ENCODE results near the gene CHL1. TPM values are rescaled to one million over a fixed set of nuclear protein-coding genes. Genes with fewer than 3 reads are reported as not detected.

Gene CHL1
- total RNA-seq, 1 donor from 2014 or later, result 19.0 TPM

DNA sequence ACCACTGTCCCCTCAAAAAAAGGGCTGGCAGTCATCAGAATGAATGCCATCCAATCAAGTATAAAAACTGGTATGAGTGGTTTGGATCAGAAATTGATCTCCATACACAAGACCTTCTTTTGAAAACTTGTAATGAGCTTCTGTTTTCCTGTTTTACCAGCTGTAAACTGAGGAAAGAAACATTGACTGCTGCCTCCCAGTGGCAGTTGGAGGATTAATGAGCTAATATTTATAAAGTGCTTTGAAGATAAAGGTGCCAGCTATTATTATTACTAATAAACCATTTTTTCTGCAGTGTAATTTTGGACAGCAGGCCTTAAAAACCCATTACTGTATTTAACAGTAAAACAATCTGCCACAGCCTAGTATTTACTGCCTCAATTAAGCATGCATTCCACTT is 11.4 kb downstream of the CHL1 start:
- no peak for ATAC-seq
- no peak for DNase-seq
- intact Hi-C loops (cut with micrococcal nuclease), result no loop called here

DNA sequence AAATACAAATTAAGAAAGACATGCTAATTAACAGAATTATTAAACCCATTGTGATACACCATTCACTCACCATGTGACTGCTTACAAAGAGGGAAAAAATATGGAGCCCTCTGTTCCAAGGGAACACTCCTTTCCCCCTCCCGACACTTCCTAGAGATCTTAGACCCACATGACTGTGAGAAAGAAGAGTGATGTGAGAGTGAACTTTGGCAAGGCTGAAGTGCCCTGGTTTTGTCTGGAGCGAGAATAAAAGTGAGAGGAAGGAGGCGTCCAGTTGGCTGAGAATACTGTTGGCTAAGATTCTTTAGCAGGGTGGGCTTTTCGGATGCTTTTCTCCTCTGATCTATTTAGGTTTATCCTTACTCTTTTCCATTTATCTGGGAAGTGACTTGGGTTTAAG is 14.1 kb downstream of the CHL1 start:
- DNase-seq, result no peak
- intact Hi-C loops (cut with micrococcal nuclease), result no loop called here

DNA sequence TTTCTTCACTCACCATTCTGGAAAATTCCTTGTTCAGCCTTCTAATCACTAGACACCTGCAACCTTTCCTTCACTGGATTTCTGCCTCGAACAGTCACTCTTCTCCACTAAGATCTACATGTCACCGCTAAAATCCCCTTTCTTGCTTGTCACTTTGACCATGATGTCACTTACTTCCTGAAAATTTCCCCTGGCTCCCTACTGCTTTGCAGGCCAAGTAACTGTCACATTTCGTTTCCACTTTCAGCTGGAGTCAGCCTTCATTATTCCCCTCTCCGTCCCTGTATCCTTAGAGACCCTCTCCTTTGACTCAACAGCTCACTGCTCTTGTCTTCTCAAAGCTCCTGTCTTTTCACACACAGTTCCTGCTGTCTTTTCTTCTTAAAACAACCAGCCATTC is 15.9 kb downstream of the CHL1 start:
- ATAC-seq, result no peak
- DNase-seq, result no peak
- intact Hi-C loops (cut with micrococcal nuclease), result no loop called here

More for the DNA sequence above, 14.1 kb downstream of the CHL1 start:
- ATAC-seq, result no peak

DNA sequence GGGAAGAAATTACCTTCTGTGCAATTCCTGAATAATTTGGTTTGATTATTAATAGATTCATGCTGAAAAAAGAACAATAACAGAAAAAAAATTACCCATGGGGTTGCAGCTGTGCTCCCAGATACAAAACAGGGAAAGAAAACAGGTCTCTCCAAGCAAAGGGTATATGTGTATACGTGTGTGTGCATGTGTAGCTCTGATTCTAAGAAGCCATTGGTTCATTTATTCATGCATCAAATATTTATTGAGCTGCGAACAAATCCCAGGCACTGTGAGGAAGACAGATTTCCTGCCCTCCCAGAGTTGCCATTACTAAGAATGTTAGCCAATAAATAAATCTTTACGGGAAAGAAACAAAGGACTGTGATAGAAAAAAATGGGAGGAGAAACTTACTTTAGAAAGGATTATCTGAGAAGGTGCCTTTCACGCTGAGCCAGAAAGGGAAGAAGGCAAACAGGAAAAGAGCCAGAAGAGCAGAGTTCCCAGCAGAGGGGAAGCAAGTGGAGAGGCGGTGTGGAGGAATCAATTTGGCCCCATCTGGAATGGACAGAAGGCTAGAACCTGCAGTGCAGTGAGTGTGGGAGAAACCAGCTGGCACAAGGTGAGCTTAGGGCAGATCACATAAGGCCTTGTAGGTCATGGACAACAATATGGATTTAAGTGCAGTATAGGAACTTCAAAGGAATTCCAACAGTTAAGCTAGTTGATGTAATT is 20.7 kb downstream of the CHL1 start:
- no peak for DNase-seq
- ATAC-seq, result no peak
- intact Hi-C loops (cut with micrococcal nuclease), result no loop called here

DNA sequence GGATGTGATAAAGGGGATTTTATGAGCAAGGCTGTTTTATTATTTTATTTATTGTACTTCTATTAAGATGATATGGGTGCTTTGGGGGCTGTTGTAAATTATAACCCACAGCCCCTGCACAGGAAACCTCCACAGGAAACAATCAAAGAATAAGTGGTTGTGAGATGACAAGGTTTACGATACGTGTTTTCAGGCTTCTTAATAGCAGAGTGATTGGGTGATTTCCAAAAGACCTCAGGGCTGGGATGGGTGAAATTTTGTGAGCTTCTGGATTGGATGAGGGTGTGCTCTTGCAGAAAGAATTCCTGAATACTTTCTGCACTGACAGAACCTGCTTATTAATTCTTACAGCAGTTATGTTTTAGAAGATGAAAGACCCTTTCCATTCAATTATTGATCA is 21.4 kb downstream of the CHL1 start:
- intact Hi-C loops (cut with micrococcal nuclease), result no loop called here
- ATAC-seq, result no peak
- no peak for DNase-seq

DNA sequence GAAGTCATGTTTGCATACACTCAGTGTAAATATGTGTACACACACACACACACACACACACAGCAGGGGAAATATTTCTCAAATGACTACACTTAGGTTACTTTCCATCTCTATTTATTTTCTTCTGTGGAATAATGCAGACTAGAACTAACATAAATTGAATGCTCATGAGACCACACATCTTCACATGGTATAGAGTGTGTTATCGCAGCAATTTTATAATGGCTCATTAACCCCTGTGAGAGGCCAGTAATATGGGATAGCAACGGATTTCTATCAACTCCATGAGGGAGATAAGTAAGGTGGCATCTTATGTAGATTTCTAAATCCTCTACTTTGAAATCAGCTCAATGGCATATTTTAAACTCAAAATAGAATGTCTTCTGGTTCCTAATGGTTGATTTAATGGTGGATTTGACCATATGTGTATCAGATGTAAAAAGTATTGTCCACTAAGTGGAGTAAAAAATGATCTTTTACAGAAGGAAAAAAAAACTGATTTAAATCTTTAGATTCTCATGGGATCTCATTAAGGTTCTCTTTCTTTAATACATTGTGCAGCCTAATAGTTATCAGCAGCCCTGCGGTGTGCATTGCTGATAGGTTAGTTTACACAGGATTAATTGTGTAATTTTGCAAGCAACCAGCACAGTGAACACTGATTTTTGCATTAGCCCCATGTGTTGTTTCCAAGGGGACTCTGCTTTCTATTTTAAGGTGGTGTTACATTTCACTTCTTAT is 32.0 kb downstream of the CHL1 start:
- DNase-seq (no peak), ATAC-seq (no peak)
- intact Hi-C loops (cut with micrococcal nuclease), result no loop called here

DNA sequence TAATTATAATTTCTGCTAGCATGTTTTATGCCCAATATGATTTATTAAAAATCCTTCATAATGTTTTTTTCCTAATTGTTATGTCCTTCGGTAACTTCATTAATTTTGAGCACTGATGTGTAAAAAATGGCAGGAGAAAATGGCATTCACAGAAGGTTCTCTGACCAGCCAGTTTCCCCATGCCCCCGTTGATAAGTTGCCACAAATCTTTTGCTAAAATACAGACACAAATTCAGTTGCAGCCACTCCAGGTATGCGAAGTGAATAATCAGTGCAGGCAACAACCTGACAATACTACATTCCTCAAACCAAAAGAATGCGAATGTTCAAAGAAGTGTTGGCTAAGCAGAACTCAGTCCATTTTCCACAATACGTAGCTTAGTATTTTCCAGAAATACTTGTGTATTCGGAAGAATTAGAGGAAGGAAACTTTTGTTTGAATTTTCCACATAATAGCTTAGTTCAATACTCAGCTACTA is 32.7 kb downstream of the CHL1 start:
- no peak for ATAC-seq
- intact Hi-C loops (cut with micrococcal nuclease), result no loop called here

DNA sequence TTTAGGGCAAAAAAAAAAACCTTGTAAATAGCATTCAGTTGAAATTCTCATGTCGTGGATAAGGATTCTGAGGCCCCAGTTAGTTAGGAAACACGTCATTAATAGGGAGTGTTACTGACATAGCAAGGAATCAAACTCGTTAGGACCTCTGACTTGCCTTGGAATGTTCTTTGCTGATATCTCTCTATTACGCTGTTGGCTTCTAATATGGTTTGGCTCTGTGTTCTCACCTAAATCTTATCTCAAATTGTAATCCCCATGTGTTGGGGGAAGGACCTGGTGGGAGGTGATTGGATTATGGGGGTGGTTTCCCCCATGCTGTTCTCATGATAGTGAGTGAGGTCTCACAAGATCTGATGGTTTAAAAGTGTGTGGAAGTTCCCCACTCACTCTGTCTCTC is 40.3 kb downstream of the CHL1 start:
- DNase-seq (no peak), ATAC-seq (no peak)
- intact Hi-C loops (cut with micrococcal nuclease), result no loop called here

More for the DNA sequence above, 32.7 kb downstream of the CHL1 start:
- no peak for DNase-seq

DNA sequence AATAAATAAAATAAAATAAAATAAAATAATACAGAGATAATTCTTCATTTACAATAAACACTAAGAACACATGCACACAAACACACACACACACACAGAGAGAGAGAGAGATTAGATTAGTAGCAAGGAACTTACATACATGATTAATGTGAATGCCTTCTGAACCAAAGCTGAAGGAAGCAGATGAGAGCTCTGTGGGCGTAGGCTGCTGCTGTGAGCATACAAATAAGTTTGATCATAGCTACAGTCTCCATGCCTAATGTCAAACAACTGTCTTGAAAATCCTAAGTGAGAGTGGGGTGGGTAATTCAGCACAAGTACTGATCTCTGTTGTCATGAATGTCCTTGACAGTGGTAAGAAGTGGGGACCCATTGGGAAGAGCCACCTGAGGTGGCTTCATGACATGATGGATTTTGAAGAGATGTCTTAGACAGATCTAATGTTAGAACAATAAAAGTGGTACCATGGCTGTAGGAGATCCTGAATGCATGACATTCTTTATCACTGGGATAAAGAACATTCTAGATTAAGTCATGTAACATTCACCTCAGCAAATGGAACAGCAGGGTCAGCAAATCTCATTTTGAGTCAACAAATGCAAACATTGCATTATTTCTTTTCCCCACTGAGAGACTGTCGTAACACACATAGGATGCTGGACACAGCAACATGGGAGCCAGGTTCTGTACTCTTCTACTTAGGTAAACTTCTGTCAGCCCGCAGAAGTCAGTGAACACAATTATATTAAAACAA is 46.2 kb downstream of the CHL1 start:
- no peak for ATAC-seq
- intact Hi-C loops (cut with micrococcal nuclease), result no loop called here
- DNase-seq, result no peak

DNA sequence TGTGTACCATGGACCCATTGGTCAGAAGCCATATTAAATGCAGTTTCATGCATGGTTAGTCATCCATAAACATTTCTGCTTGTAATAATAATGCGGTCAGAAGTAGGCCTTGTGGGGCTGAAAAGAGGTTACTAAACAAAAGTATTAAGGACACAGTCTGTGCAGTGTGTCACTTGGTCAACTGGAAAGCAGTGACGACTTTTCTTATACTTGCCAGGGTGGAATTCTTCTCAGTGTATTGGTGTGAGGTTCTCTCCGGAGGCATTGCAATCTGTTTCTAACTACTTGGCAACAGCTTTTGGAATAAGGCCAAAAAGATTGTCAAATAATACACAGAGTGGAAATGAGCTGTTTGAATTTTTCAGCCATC is 46.8 kb downstream of the CHL1 start:
- DNase-seq, result no peak
- intact Hi-C loops (cut with micrococcal nuclease), result no loop called here
- ATAC-seq, result peak; percentile 45

DNA sequence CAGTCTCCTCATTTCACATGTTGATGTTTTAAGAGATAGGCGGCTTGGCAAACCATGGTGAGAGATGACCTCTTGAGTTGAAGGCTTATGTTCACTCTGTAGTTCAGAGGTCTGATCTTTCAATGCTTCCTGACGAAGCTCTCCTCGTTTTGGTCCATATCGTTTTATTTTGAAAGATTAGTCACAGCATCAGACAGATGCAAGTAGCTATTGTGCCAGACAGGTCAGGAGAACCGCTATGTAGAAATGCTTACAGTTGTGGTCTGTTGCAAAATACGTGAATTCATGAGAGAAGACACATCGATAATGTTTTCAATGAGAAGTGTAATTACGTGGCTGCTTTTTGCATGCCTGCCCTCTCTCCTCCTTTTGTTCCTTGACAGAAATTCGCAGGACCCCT is 47.5 kb downstream of the CHL1 start:
- intact Hi-C loops (cut with micrococcal nuclease), result no loop called here
- ATAC-seq, result no peak
- DNase-seq, result no peak

DNA sequence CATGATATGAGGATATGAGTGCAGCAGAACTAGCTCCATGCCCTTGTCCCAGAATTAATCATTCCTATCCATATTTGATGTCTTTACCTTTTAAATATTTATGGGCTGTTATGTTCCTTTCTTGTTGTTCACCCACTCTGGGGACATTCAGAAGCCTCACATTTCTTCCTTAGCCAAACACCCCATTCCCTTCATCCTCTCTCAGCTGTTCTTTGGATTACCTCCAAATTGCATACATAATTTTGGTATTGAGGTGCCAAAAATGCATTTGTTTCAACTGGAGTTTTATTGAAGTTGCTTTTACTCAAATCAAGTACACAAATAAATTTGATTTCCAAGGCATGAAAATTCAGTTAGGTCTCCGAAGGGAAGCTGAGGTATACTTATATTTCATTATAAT is 51.4 kb downstream of the CHL1 start:
- ATAC-seq (no peak), DNase-seq (no peak)
- intact Hi-C loops (cut with micrococcal nuclease), result no loop called here

DNA sequence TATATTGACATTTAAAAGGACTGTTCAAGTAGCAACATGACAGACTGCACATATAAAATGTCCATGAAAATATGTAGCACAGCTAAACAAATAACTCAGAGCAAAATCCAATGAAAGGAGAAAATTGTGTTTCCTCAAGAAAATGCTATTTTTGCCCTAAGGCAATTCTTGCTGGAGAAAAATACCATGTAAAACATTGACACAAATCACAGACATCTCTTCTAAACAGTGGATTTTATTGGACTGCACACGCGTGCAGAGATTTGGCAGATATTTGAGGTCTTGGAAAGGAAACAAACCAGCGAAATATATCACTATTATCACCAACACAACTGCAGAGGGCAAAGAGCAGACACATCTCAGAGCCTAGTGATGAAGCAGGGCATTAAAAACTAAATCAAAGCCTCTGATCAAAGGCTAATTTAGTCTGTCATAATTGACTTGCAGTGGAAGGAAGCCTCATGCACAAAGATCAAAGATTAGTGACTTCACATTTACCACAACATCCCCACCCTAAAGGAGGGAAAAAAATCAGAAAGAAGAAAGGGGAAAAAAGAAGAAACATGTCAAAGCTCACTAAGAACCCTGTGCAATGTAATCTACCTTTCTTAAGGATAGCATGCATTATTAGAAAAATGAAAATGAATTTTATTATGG is 52.4 kb downstream of the CHL1 start:
- DNase-seq (no peak), ATAC-seq (no peak)
- intact Hi-C loops (cut with micrococcal nuclease), result no loop called here

DNA sequence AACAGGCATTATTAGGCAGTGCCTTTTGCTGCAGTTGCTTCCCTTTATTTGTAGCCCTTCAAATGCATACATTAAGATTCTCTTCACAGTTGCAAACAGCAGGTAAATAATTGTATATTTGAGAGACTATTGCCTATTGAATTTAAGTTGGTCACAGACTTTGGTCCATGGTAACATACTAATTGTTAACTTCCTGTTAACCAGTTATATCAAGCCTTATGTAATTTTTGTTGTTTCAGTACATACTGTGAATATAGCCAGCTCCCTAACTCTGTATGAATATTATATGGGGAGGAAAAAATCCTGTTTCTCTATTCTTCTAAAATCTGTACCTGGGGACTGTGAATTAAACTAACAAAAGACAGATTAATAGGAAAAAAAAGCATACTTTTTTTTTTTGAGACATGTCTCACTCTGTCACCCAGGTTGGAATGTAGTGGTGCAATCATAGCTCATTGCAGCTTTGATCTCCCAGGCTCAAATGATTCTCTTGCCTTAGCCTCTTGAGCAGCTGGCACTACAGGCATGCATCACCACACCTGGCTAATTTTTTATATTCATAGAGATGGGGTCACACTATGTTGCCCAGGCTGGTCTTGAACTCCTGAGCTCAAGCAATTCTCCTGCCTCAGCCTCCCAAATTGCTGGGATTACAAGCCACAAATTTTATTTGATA is 53.2 kb downstream of the CHL1 start:
- intact Hi-C loops (cut with micrococcal nuclease), result no loop called here
- no peak for ATAC-seq
- no peak for DNase-seq

DNA sequence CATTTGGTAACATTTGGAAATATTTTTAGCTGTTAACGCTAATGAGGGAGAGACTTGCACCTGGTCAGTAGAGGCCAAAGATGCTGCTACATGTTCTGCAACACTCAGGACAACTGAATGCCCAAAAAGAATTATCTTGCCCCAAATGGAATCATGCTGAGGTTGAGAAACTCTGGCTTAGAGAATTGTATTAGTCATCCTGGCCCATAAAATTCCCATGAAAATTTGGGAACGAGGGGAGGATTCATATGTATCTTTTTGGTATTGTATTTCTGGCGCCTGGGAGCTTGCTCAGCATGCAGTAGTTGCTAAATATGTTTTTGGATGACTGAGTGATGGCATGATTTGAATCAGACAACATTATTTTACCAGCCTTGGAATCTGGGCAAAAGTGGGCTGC is 59.9 kb downstream of the CHL1 start:
- DNase-seq (no peak), ATAC-seq (no peak)
- intact Hi-C loops (cut with micrococcal nuclease), result no loop called here

DNA sequence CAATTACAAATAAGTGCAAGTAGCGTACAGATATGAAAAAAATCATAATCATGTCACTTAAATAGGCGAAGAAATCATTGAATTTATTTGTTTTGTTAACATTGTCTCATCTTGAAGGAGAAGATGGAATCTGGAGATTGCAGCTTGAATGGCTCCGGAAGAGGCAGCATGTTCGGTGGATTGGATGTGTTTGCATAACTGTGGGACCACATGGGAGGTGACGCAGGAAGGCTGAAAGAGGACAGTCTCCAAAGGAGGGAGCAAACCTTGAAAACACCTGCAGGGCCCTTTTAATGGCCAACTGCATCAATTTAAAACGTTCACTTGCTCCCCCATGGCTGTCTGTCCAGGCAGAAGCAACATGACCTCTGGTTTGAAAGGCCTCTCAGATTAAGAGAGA is 61.3 kb downstream of the CHL1 start:
- intact Hi-C loops (cut with micrococcal nuclease), result no loop called here
- ATAC-seq, result no peak
- no peak for DNase-seq

DNA sequence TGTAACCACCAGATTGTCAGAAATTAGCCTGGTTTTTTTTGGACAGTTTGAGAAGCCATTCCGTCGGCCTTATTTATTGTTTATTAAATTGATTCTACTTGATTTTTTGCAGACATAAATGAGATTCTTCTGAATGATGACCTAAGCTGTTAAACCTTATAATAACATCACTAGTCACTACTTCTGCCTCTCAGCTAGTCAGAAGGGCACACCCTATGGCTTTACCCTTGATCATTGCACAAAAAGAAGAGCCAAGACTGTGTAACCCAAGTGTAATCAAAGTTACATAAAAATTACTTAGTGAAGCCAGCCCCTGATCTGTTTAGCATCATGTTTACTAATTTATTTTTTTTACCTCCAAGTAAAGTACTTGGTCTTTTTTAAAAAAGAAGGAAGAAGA is 64.3 kb downstream of the CHL1 start:
- no peak for DNase-seq
- ATAC-seq, result no peak
- intact Hi-C loops (cut with micrococcal nuclease), result no loop called here

DNA sequence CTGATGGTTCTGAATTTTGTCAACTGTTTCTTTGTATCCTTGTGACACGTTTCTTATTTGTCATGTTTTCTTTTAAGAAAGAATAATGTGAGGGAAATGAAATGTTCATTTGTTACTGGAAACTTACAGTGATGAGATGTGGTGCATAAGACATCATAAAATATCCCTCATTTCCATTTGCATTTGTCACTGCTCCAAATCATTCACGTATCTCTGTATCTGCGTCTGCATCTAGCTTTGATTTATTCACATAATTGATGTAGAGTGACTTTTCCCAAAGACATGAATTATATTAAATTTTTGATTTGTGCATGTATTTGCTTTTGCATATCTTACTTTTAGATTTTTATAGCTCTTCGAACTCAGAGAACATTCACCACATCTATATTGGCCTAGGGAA is 66.8 kb downstream of the CHL1 start:
- intact Hi-C loops (cut with micrococcal nuclease), result no loop called here
- DNase-seq (no peak), ATAC-seq (no peak)

DNA sequence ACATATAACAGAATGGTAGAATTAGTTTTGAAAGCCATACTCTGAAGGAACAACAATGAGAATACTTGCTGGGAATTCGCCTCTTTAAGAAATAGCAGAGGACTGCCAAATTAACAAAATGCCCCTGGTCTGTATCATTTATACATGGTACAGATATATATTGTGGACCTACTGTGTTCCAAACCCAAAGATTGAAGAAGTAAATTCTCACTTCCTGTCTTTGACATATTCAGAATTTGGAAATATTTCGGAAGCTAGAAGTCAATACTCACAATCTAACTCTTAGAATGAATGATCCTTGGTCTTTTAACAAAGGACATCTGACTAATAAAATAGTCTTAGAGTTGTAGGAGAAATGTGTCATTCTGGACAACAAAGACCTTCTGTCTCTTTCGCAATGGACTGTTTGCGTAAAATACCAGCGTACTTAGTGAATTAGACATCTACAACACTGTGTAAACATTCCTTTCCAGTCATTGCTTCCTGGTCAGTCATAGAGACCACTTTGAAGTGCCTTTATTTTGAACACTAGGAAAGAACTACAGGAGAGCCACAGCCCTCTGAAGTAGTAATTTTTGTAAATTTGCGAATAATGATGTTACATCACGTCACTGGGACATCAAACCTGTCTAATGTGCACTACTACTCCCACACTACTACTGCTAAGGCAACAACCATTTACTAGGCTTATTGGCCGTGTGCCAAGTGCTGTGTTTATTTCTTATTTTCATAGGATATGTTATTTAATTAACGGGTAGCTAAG is 68.0 kb downstream of the CHL1 start:
- DNase-seq (no peak), ATAC-seq (no peak)
- intact Hi-C loops (cut with micrococcal nuclease), result no loop called here
